Measurements from ENCODE around the gene MRAS. TPM values are rescaled to one million over a fixed set of nuclear protein-coding genes. Genes with fewer than 3 reads are reported as not detected.
"Not testable (repeated sequence)": the region's sequence is repeated elsewhere in the genome, so short reads cannot be mapped to it uniquely, and the experiment has no call there.

MRAS gene
- total RNA-seq, 1 experiment from 2014 or later = 23.4 TPM

DNA sequence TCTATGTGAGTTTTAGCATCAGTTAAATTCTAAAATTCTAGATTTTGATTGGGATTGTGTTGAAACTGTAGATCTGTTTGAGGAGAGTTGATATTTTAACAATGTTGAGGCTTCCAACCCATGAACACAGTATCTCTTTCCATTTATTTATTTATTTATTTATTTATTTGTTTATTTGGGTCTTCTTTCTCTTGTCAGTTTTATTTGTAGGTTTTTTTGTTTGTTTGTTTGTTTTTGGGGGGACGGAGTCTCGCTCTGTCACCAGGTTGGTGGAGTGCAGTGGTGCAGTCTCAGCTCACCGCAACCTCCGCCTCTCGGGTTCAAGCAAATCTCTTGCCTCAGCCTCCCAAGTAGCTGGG lies 25.3 kb downstream of the MRAS start:
- DNase-seq = no peak
- Histone ChIP-seq H3K4me3 (no peak overlapping the region), H3K9me3 (no peaks in the 10 kb centered on the region), H3K27me3 (no peaks in the 10 kb centered on the region), H3K36me3 (no peaks in the 10 kb centered on the region; the same call in none of the 2 replicates)

DNA sequence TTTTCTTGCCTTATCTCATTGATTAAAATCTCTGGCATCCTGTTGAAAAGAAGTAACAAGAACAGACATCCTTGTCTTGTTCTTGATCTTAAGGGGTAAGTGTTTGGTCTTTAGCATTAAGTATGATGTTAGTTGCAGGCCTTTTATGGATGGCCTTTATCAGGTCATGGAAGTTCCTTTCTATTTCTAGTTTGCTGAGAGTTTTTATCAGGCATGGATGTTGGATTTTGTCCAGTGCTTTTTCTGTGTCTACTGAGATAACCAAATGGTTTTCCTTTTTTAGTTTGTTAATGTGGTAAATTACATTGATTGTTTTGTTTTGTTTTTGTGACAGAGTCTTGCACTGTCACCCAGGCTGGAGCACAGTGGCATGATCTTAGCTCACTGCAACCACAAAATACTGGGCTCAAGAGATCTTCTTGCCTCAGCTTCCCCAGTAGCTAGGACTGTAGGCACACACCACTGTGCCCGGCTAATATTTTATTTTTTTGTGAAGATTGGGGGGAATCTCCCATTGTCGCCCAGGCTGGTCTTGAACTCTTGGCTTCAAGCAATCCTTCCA lies 26.3 kb downstream of the MRAS start:
- Histone ChIP-seq H3K4me3 (no peak overlapping the region), H3K27me3 (no peaks in the 10 kb centered on the region), H3K36me3 (no peaks in the 10 kb centered on the region; the same call in none of the 2 replicates), H3K9me3 (no peaks in the 10 kb centered on the region)
- no peak for DNase-seq

DNA sequence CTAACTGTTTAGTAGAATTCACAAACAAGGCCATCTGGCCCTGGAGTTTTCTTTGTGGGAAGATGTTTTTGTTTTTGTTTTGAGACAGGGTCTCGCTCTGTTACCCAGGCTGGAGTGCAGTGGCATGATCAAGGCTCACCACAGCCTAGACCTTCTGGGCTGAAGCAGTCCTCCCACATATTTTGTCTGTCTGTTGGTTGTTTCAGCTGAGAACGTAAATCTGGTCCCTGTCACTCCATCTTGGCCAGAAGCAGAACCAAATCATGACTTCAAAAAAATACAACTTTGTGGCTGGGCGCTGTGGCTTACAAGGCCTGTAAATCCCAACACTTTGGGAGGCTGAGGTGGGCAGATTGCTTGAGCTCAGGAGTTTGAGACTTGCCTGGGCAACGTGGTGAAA lies 27.1 kb downstream of the MRAS start:
- no peak overlapping the region for H3K4me3 ChIP-seq
- no peaks in the 10 kb centered on the region; the same call in none of the 2 replicates for H3K36me3 ChIP-seq
- H3K9me3 ChIP-seq = no peaks in the 10 kb centered on the region
- no peaks in the 10 kb centered on the region for H3K27me3 ChIP-seq
- no peak for DNase-seq

DNA sequence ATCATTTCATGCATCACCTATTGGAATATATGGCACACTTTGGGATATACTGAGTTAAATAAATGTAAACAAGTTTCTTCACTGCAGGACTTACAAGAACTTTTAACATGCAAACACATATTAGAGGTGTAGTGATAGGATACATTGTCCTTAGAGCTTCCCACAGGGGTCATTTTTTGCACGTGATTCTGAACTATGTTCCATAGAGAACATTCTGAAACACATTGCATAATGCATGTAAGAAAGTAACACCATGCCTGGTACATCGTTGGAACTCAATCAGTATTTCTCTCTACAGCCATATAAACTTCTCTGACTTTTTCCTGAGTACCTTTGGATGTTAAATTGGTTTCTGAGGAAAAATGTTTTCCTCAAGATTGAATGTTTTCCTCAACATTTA lies 28.3 kb downstream of the MRAS start:
- no peak for DNase-seq
- Histone ChIP-seq H3K4me3 (no peak overlapping the region), H3K27me3 (no peaks in the 10 kb centered on the region), H3K36me3 (no peaks in the 10 kb centered on the region; the same call in none of the 2 replicates), H3K9me3 (no peaks in the 10 kb centered on the region)

DNA sequence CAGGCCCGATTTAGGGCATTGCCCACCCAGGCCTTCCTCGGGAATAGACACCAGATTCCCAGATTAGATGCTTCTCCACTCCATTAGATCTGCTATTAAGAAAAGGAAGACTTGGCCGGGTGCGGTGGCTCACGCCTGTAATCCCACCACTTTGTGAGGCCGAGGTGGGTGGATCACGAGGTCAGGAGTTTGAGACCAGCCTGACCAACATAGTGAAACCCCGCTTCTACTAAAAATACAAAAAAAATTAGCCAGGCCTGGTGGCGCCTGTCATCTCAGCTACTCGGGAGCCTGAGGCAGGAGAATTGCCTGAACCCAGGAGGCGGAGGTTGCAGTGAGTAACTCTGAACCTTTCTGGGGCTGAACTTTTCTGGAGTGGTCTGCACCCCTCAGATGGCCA lies 28.8 kb downstream of the MRAS start:
- H3K27me3 ChIP-seq, H3K4me3 ChIP-seq, DNase-seq: not testable (repeated sequence)

DNA sequence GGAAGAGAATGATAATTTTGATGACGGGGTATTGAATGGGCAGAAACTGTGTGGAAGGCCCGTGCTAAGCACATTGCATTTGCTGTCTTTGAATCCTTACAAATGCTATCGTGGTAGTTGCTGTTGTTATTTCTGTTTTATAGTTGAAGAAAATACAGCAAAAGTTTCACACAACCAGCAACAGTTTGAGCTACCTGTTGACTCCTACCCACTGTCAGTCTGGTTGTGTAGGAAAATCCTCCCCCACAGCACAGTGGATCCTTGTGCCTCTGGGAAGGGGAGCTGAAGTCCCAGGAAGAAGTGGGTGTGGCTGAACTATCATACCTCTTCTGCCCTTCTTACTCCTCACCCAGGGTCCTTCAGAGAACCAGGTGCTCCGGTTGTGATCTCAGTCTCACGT lies 29.4 kb downstream of the MRAS start:
- no peaks in the 10 kb centered on the region for H3K27me3 ChIP-seq
- no peaks in the 10 kb centered on the region for H3K9me3 ChIP-seq
- DNase-seq = no peak
- H3K36me3 ChIP-seq = no peaks in the 10 kb centered on the region; the same call in none of the 2 replicates
- no peak overlapping the region for H3K4me3 ChIP-seq

More for the DNA sequence above, 28.8 kb downstream of the MRAS start:
- not testable (repeated sequence) for H3K36me3 ChIP-seq, H3K9me3 ChIP-seq

DNA sequence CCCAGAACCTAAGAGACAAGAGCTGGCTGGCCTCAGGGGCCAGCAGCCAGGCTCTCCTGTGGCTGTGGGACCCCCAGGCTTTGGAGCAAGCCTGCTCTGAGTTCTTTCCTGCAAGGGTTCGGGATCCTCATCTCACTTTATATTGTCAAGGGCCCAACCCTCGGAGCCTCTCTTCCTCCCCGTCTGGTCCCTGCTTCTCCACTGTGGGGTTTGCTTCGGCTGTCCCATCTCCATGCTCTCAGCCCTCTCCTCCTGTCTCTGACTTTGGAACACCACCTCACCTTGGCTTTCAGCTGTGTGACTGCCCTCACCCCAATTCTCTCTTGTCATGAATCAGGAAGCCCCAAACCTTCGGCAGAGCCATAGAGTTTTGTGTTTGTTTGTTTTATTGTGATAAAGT lies 30.0 kb downstream of the MRAS start:
- H3K9me3 ChIP-seq = no peaks in the 10 kb centered on the region
- no peaks in the 10 kb centered on the region for H3K27me3 ChIP-seq
- H3K36me3 ChIP-seq = no peaks in the 10 kb centered on the region; the same call in none of the 2 replicates
- no peak for DNase-seq
- no peak overlapping the region for H3K4me3 ChIP-seq

DNA sequence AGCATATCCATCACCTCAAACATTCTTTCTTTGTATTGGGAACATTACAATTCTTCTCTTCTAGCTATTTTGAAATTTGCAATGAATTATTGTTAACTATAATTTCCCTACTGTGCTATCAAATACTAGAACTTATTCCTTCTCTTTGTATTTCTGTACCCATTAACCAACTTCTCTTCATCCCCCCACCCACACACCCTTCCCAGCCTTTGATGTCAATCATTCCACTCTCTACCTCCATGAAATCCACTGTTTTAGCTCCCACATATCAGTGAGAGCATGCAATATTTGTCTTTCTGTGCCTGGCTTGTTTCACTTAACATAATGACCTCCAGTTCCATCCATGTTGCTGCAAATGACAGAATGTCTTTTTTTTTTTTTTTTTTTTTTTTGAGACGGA lies 30.6 kb downstream of the MRAS start:
- Histone ChIP-seq H3K36me3 (no peaks in the 10 kb centered on the region; the same call in none of the 2 replicates), H3K9me3 (no peaks in the 10 kb centered on the region)
- no peak for DNase-seq

DNA sequence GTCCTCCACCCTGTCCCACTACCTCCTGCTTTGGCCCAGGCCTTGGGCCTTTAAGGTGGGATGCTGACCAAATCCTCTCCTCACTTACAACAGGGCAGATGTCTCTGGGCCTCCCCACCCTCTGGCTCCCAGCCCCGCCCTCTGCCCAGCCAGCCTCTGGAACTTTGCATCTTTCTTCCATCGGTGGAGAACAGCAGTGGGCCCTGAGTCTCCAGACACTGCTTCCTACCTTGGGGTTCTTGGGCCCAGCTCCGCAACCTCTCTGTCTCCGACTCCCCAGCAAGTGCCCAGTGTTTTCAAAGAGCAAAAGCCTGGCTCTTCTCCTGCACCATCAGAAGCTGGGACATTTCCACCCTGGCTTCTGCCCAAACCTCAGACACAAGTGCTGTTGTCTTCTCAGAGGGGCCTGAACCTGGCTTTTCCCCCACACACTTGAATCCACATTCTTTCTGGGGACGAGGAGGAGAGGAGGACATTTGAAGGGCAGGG lies 33.1 kb downstream of the MRAS start:
- no peak for DNase-seq
- Histone ChIP-seq H3K4me3 (no peak overlapping the region), H3K27me3 (no peaks in the 10 kb centered on the region), H3K9me3 (no peaks in the 10 kb centered on the region), H3K36me3 (no peaks in the 10 kb centered on the region)

More for the DNA sequence above, 30.6 kb downstream of the MRAS start:
- no peak overlapping the region for H3K4me3 ChIP-seq
- H3K27me3 ChIP-seq = no peaks in the 10 kb centered on the region

DNA sequence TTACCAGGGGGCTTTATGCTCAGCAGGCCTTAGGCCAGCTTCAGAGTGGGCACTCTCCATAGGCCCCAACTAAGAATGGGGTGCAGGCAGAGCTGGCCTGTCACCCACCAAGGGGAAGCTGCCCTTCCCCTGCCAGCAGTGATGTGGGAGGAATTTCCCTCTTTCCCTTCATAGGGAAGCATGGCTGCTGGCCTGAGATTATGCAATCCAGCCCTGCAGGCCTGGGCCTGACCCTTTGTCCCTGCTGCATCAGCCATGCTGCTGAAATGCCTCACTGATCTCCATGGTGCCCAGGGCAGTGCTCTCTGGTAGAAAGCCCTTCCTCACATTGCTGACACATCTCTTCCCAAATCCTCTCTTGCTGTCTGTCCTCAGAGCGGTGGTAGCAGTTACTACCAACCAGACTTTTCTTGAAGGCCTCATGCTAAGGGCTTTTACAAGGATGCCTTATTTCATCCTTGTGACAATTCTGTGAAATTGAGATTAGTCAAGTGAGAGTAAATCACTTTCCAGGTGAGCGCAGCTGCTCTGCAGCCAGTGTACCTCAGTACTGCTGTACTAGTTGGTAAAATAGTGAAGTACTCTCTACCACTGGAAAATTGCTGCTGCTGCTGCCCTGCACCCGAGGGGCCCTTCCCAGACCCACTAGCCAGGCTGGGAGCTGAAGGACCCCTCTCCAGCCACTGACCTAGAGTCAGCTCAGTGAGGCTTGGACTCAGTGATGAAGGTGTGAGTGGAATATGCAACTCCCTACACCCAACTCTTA lies 33.8 kb downstream of the MRAS start:
- H3K36me3 ChIP-seq = no peaks in the 10 kb centered on the region
- peak; percentile 42 for DNase-seq

DNA sequence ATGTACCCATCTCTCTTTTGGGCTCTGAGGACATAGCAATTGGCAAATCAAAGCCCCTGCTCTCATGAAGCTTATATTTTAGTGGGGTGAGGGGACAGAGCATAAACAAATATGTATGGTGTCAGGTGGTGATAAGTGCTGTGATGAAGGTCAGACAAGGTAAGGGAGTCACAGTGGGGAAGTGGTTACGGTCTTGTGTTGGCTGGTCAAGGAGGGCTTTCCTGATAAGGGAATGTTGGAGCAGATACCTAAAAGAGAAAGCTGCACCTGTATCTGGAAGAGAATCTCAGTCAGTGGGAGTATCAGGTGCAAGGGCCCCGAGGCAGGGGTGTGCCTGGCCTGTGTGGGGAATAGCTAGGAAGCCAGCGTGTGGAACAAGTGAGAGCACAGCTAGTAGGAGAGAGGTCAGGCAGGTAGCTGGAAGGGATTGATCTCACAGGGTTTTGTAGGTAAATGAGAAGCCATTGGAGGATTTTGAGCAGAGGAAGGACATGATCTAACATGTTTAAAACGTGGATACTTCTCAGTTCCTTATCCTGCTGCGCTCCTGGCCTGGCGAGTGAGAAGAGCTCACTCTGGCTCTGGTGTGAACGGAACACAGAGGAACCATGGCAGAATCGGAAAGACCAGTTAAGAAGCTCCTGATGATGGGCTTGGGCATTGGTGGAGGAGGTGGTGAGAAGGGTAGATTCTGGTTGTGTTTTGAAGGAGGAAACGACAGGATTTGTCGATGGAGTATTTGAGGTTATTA lies 35.5 kb downstream of the MRAS start:
- H3K36me3 ChIP-seq = no peaks in the 10 kb centered on the region
- no peaks in the 10 kb centered on the region for H3K27me3 ChIP-seq
- H3K4me3 ChIP-seq = no peak overlapping the region
- DNase-seq = no peak
- H3K9me3 ChIP-seq = no peaks in the 10 kb centered on the region; the same call in 1 of the 2 replicates

More for the DNA sequence above, 33.8 kb downstream of the MRAS start:
- H3K9me3 ChIP-seq = no peaks in the 10 kb centered on the region; the same call in 1 of the 2 replicates
- H3K4me3 ChIP-seq = no peak overlapping the region
- H3K27me3 ChIP-seq = no peaks in the 10 kb centered on the region

DNA sequence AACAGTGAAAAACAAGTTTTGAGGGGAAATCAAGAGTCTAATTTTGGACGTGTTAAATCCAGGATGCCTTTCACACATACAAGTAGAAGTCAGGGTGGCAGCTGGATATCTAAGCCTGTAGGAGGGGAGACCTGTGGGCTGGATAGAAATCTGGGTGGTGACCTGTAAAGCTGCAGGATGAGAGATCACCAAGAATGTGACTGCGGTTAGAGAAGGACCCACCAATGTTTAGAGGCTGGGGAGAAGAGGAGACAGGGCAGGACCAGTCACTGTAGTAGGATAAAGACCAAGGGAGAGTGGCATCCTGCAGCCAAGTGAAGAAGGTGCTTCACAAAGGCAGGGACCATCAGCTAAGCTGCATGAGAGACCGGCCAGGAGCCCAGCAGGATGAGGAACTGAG lies 36.2 kb downstream of the MRAS start:
- H3K36me3 ChIP-seq = no peaks in the 10 kb centered on the region
- H3K9me3 ChIP-seq = no peaks in the 10 kb centered on the region; the same call in 1 of the 2 replicates
- no peaks in the 10 kb centered on the region for H3K27me3 ChIP-seq
- DNase-seq = no peak
- H3K4me3 ChIP-seq = no peak overlapping the region

DNA sequence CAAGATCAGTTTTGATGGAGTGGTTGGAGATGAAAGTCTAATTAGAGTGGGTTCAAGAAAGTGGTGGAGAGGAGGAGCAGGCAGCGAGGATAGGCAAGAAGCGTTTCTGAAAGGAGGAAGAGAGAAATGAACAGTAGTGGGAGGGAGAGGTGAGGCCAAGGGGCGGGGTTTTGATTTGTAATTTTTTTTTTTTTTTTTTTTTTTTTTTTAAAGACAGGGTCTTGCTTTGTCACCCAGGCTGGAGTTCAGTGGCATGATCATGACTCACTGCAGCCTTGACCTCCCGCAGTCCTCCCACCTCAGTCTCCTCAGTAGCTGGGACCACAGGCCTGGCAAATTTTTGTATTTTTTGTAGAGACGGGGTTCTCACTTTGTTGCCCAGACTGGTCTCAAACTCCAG lies 36.6 kb downstream of the MRAS start:
- H3K27me3 ChIP-seq = no peaks in the 10 kb centered on the region
- H3K4me3 ChIP-seq = no peak overlapping the region
- H3K9me3 ChIP-seq = no peaks in the 10 kb centered on the region; the same call in 1 of the 2 replicates
- DNase-seq = no peak
- no peaks in the 10 kb centered on the region for H3K36me3 ChIP-seq

DNA sequence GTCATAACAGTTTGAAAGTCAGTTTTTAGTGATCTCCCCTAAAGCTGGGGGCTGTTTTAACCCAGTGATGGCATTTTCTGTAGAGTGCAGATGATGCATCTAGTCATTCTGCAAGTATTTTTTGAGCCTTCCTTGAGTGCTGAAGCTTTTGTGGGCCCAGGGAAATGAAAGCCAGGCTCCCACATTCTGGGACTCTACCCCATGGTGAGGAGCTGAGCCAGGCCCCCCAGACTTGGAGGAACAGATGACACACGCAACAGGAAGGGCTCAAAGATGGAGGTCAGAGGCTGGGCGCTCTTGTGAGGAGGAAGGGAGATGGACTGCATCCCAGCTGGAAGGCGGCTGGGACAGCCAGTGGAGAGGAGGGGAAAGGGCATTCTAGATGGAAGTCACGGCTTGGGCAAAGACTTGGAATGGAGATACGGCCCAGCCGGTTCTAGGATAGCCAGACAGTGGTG lies 40.8 kb downstream of the MRAS start:
- DNase-seq = no peak
- Histone ChIP-seq H3K9me3 (no peaks in the 10 kb centered on the region; the same call in 1 of the 2 replicates), H3K27me3 (no peaks in the 10 kb centered on the region), H3K36me3 (no peaks in the 10 kb centered on the region), H3K4me3 (no peak overlapping the region)

DNA sequence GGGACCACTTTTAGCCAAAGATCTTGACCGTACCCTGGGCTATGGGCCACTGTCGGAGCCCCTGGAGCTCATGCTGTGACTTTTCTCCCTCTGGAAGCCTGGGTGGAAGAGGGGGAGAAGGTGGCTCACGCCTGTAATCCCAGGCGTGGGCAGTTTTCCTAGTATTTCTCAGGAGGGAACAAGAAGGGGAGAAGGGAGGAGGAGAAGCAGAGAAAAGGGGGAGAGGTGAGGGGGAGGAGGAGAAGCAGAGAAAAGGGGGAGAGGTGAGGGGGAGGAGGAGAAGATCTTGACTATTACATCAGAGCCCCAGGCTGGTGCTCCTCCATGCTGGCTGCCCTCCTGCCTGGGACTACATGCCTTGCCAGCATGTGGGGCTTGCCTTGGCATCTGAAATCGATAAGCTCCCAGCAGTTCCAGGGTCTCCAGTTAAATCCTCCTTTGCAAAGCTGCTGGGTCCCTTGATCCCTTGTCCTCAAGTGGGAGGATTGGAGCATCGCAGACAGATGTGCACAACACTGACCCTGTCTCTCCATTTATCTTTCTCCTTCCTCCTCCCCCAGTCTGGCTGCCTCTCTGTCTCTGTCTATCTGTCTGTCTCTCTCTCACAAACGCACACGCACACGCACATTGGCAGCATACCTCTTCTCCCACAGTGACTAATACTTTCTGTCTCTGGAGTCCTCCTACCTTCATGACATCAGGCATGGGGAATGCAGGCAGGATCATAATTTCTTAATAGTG lies 41.6 kb downstream of the MRAS start:
- Histone ChIP-seq H3K36me3 (no peaks in the 10 kb centered on the region), H3K9me3 (no peaks in the 10 kb centered on the region; the same call in 1 of the 2 replicates), H3K4me3 (no peak overlapping the region), H3K27me3 (no peaks in the 10 kb centered on the region)
- DNase-seq = peak; percentile 89

DNA sequence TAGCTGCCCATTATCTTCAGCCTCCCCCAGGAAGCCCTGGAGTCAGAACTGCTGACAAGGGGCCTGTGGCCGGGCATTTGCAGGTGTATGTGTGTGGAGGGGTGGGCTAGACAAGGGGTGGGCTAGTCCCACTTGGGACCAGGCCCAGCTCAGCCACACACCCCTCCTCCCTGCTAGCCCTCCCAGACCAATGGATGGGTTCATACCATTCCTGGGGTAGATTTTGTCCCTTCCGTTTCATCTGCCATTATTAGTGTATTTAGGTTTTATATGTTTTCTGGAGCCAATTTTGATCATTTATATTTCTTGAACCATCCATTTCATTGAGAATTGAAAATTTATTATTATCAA lies 42.2 kb downstream of the MRAS start:
- no peaks in the 10 kb centered on the region for H3K27me3 ChIP-seq
- H3K36me3 ChIP-seq = no peaks in the 10 kb centered on the region
- DNase-seq = no peak
- no peak overlapping the region for H3K4me3 ChIP-seq
- no peaks in the 10 kb centered on the region; the same call in 1 of the 2 replicates for H3K9me3 ChIP-seq
